ENCODE results near the gene MAP10. TPM values are rescaled to one million over a fixed set of nuclear protein-coding genes. Genes with fewer than 3 reads are reported as not detected.

Gene MAP10
- total RNA-seq, 1 experiment from 2014 or later, result 1.2 TPM

DNA sequence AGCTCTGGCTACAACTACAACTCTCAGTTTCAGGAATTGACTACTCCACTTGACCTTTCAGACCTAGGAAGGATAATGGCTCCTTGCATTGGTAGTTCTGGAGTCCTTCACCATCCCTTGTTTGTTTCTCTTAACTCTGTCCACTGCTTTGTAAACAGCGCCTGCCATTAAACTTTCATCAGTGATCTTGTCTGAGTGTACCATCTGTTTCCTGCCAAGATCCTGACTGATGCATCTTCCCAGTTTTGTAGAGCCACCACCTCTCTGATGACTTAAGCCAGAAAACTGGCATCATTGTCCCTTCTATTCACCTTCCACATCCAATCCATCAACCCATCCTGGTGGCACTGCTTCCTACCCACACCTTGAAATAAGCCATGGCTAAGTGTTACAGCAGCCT is 15.2 kb downstream of the MAP10 start:
- H3K9me3 ChIP-seq (ENCODE audit: control insufficient read depth, low read depth, low read length), result no peaks in the 10 kb centered on the region
- no peak overlapping the region for H4K5ac ChIP-seq (ENCODE audit: insufficient read length, low read depth, low read length)
- no peak overlapping the region for H3K27ac Mint-ChIP-seq
- no peak overlapping the region for H3K18ac ChIP-seq (ENCODE audit: insufficient read length, low read depth, low read length)
- DNase-seq, result no peak
- no peak overlapping the region for H3K14ac ChIP-seq (ENCODE audit: insufficient read depth, low read length)
- H4K91ac ChIP-seq (ENCODE audit: insufficient read length, low read depth, low read length), result no peak overlapping the region
- no peaks in the 10 kb centered on the region for H3K4me1 Mint-ChIP-seq
- no peak overlapping the region for H2BK120ac ChIP-seq (ENCODE audit: low read depth, low read length, poor library complexity, severe bottlenecking)
- no peak overlapping the region for H3K9ac ChIP-seq (ENCODE audit: extremely low read depth, insufficient read length, low read length)
- no peaks in the 10 kb centered on the region for H4K20me1 ChIP-seq (ENCODE audit: control insufficient read depth, insufficient read depth, insufficient read length)
- H2BK5ac ChIP-seq (ENCODE audit: insufficient read length, low read length), result no peak overlapping the region
- no peak overlapping the region for H3K4me3 Mint-ChIP-seq
- no peak overlapping the region for H3T11ph ChIP-seq (ENCODE audit: low read length)
- peaks cover 1% of the 10 kb centered on the region for H3K27me3 Mint-ChIP-seq (ENCODE audit: low read depth)
- no peak overlapping the region for H2AK5ac ChIP-seq (ENCODE audit: insufficient read length, low read length)
- no peaks in the 10 kb centered on the region for H3K4me1 ChIP-seq (ENCODE audit: insufficient read depth, low read length)
- WGBS (ENCODE audit: extremely low coverage, insufficient read length, low lambda C conversion rate), result no CpG with 5 or more reads among the region's 1 CpG
- H3K79me2 ChIP-seq (ENCODE audit: insufficient read depth, low read length), result no peaks in the 10 kb centered on the region
- no peak overlapping the region for H3K56ac ChIP-seq (ENCODE audit: insufficient read length, low read depth, low read length)
- no peaks in the 10 kb centered on the region for H3K36me3 Mint-ChIP-seq (ENCODE audit: insufficient read depth in 1 of 3, low read depth in 3 of 3)
- H3K9me3 Mint-ChIP-seq, result no peaks in the 10 kb centered on the region
- H3K27me3 ChIP-seq (ENCODE audit: insufficient read depth, low read length), result no peaks in the 10 kb centered on the region
- H3K4ac ChIP-seq (ENCODE audit: low read depth, low read length), result no peak overlapping the region
- H2BK15ac ChIP-seq (ENCODE audit: low read depth, low read length), result no peak overlapping the region
- no peak overlapping the region for H3K27ac ChIP-seq (ENCODE audit: insufficient read length, low read depth, low read length)
- H3K4me2 ChIP-seq (ENCODE audit: insufficient read depth, insufficient read length, low read length), result no peak overlapping the region
- no peak overlapping the region for H2BK20ac ChIP-seq (ENCODE audit: low read depth, low read length, poor library complexity, severe bottlenecking)
- TF ChIP-seq, protein P1, sequence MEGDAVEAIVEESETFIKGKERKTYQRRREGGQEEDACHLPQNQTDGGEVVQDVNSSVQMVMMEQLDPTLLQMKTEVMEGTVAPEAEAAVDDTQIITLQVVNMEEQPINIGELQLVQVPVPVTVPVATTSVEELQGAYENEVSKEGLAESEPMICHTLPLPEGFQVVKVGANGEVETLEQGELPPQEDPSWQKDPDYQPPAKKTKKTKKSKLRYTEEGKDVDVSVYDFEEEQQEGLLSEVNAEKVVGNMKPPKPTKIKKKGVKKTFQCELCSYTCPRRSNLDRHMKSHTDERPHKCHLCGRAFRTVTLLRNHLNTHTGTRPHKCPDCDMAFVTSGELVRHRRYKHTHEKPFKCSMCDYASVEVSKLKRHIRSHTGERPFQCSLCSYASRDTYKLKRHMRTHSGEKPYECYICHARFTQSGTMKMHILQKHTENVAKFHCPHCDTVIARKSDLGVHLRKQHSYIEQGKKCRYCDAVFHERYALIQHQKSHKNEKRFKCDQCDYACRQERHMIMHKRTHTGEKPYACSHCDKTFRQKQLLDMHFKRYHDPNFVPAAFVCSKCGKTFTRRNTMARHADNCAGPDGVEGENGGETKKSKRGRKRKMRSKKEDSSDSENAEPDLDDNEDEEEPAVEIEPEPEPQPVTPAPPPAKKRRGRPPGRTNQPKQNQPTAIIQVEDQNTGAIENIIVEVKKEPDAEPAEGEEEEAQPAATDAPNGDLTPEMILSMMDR (conservative IDR thresholded peaks at IDR 0.05), result no peak
- no peaks in the 10 kb centered on the region for H3K79me1 ChIP-seq (ENCODE audit: insufficient read depth, low read depth, low read length, poor library complexity, severe bottlenecking)
- H3K23ac ChIP-seq (ENCODE audit: insufficient read length, low read depth, low read length), result no peak overlapping the region
- no peak overlapping the region for H4K8ac ChIP-seq (replicated peaks; ENCODE audit: insufficient read length, low read depth, low read length)
- H2AFZ ChIP-seq (ENCODE audit: low read length), result no peak overlapping the region
- H2BK12ac ChIP-seq (ENCODE audit: insufficient read length, low read depth, low read length), result no peak overlapping the region
- H3K23me2 ChIP-seq (ENCODE audit: insufficient read length, low read depth, low read length, poor library complexity, severe bottlenecking), result no peaks in the 10 kb centered on the region
